HepG2 (cell line): ENCODE data around the gene MYL11. TPM values are rescaled to one million over a fixed set of nuclear protein-coding genes. Genes with fewer than 3 reads are reported as not detected.

ENCODE experiments used
- ELF4 ChIP-seq: sonication (generic); formaldehyde crosslinking; IDR thresholded peaks from 2 replicates; pipeline ENCODE4 v1.5.0; 2020; ENCODE audit warnings: missing genetic modification reagents, mild to moderate bottlenecking, moderate library complexity, borderline replicate concordance
- JUNB ChIP-seq: sonication (generic); formaldehyde crosslinking; IDR thresholded peaks from 2 replicates; pipeline ENCODE4 v1.8.0; 2022; ENCODE audit warnings: missing genetic modification reagents, mild to moderate bottlenecking, borderline replicate concordance
- KLF12 ChIP-seq: sonication (generic); formaldehyde crosslinking; IDR thresholded peaks from 2 replicates; pipeline ENCODE4 v1.4.0; 2020; ENCODE audit warnings: missing genetic modification reagents, borderline replicate concordance
- MAFK ChIP-seq, 2 experiments: IDR thresholded peaks in 1 of 2; conservative IDR thresholded peaks in 1 of 2; 2 replicates each; pipeline ENCODE4 v1.6.1; 2011; ENCODE audit warnings: improper control_type of control experiment in 2 of 2, low read length in 2 of 2
- REPIN1 ChIP-seq: sonication (generic); formaldehyde crosslinking; IDR thresholded peaks from 2 replicates; pipeline ENCODE4 v1.8.0; 2022; ENCODE audit warnings: missing genetic modification reagents, low read depth, mild to moderate bottlenecking, borderline replicate concordance
- XBP1 ChIP-seq: sonication (generic); formaldehyde crosslinking; IDR thresholded peaks from 2 replicates; pipeline ENCODE4 v1.5.0; 2020; ENCODE audit warnings: missing genetic modification reagents
- ZFX ChIP-seq: sonication (generic); formaldehyde crosslinking; IDR thresholded peaks from 2 replicates; pipeline ENCODE4 v1.4.0; 2020; ENCODE audit warnings: mild to moderate bottlenecking, low read depth, missing genetic modification reagents, moderate library complexity
- ZNF274 ChIP-seq: sonication (generic); formaldehyde crosslinking; IDR thresholded peaks from 2 replicates; pipeline ENCODE4 v1.5.1; 2020; ENCODE audit warnings: mild to moderate bottlenecking, missing genetic modification reagents
- ZNF350 ChIP-seq: sonication (generic); formaldehyde crosslinking; IDR thresholded peaks from 2 replicates; pipeline ENCODE4 v1.4.0; 2020; ENCODE audit warnings: mild to moderate bottlenecking, low read depth, missing genetic modification reagents, borderline replicate concordance
- ZNF354B ChIP-seq: sonication (generic); formaldehyde crosslinking; IDR thresholded peaks from 2 replicates; pipeline ENCODE4 v1.8.0; 2022; ENCODE audit warnings: mild to moderate bottlenecking, missing genetic modification reagents
- ZNF468 ChIP-seq: sonication (generic); formaldehyde crosslinking; IDR thresholded peaks from 2 replicates; pipeline ENCODE4 v1.8.0; 2022; ENCODE audit warnings: mild to moderate bottlenecking, moderate library complexity, missing genetic modification reagents
- ZNF557 ChIP-seq: sonication (generic); formaldehyde crosslinking; IDR thresholded peaks from 2 replicates; pipeline ENCODE4 v1.4.0; 2020; ENCODE audit warnings: missing genetic modification reagents
- polyA plus RNA-seq, 8 experiments: library from polyadenylated mRNA; depleted of rRNA in 3 of 8; stranded (reverse) in 7 of 8; unstranded in 1 of 8; fragments of >200 nt; fragmentation: Illumina TruSeq in 4 of 8; extraction: Trizol in 4 of 8; gene quantifications; 2 replicates each; pipeline versions ENCODE4 v1.2.1 to v1.2.3, GENCODE V29; 2011 to 2016; ENCODE audit warnings: low read depth in 4 of 8, missing spikeins in 1 of 8, mixed read lengths in 1 of 8; ENCODE audit not compliant: insufficient read depth in 1 of 8
- total RNA-seq, 5 experiments: library from RNA; depleted of rRNA; stranded (reverse); fragments of >200 nt; fragmentation: Illumina TruSeq; extraction: Trizol; gene quantifications; 2 replicates each; pipeline ENCODE4 v1.2.3, GENCODE V29; 2016; ENCODE audit warnings: low read depth in 1 of 5
- TF ChIP-seq, protein P1 (sequence below): sonication (generic); formaldehyde crosslinking; IDR thresholded peaks from 2 replicates; pipeline ENCODE4 v1.8.1; 2022; ENCODE audit warnings: mild to moderate bottlenecking, missing genetic modification reagents
- TF ChIP-seq, protein P2 (sequence below): sonication (generic); formaldehyde crosslinking; IDR thresholded peaks from 2 replicates; pipeline ENCODE4 v1.9.0; 2021; ENCODE audit warnings: missing genetic modification reagents, borderline replicate concordance
- TF ChIP-seq, protein P3 (sequence below): IDR thresholded peaks from 2 replicates; pipeline ENCODE4 v1.6.1; 2018; ENCODE audit warnings: missing genetic modification reagents, mild to moderate bottlenecking, missing compliant biosample characterization
- TF ChIP-seq, protein P4 (sequence below): sonication (generic); formaldehyde crosslinking; IDR thresholded peaks from 2 replicates; pipeline ENCODE4 v1.4.0; 2020; ENCODE audit warnings: missing genetic modification reagents
- TF ChIP-seq, protein P5 (sequence below): sonication (generic); formaldehyde crosslinking; IDR thresholded peaks from 2 replicates; pipeline ENCODE4 v1.5.1; 2020; ENCODE audit warnings: missing genetic modification reagents, mild to moderate bottlenecking, borderline replicate concordance
- TF ChIP-seq, protein P6 (sequence below): sonication (generic); formaldehyde crosslinking; IDR thresholded peaks from 2 replicates; pipeline ENCODE4 v1.4.0; 2020; ENCODE audit warnings: mild to moderate bottlenecking, low read depth, missing genetic modification reagents

Gene MYL11
- total and polyA plus RNA-seq, 2 of the 13 experiments (the other 11 are each of a cell fraction or from before 2014, with no cell fraction given): not detected

DNA sequence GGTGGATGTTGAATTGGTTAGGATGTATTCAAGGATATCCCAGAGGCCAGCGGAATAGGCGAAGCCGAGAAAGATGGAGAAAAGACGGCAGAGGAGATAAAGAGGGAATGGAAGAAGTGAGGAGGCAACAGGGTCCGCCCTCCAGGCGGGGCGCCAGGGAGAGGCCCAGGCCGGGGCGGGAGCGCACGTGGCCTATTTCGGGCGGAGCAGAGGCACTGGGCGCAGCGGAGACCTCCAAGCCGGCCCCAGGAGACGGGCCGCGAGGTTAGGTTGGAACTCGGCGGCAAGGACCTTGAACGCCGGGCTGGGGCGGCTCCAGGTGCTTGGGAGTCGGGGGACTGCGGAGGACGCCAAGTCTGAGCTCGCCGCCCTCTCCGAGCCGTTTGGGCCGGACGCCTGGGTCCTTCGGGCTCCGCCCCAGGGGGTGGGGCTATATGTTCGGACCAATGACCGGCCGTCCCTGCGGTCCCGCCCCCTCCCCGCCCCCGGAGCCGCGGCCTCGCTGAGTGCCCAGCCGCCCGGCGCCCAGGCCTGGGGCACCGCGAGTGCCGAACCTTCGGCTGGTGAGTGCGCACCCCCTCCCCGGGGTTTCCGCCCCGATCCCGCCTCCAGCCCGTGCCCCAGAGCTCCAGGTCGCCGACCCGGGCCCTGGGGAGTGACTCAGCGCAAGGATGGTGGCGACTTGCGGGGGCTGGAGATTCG is 32.7 kb downstream of the MYL11 start, which contains the start of gene ZNF771 (continued):
- TF ChIP-seq, protein P1, sequence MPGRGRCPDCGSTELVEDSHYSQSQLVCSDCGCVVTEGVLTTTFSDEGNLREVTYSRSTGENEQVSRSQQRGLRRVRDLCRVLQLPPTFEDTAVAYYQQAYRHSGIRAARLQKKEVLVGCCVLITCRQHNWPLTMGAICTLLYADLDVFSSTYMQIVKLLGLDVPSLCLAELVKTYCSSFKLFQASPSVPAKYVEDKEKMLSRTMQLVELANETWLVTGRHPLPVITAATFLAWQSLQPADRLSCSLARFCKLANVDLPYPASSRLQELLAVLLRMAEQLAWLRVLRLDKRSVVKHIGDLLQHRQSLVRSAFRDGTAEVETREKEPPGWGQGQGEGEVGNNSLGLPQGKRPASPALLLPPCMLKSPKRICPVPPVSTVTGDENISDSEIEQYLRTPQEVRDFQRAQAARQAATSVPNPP (CRISPR knock-in tag): 0 out of 2 replicates have a peak, but pooled peaks have one; percentile 50
- TF ChIP-seq KLF12 (0 out of 2 replicates have a peak, but pooled peaks have one; percentile 62), JUNB (CRISPR knock-in tag) (no peak), ZNF468 (no peak; the same call in 1 of the 2 replicates), ZNF354B (peak; percentile 89), REPIN1 (CRISPR knock-in tag) (peak; percentile 90; the same call in 1 of the 2 replicates), ELF4 (CRISPR knock-in tag) (0 out of 2 replicates have a peak, but pooled peaks have one; percentile 70), ZNF350 (CRISPR knock-in tag) (peak; percentile 90), ZNF557 (CRISPR knock-in tag) (no peak), ZFX (CRISPR knock-in tag) (peak; percentile 97), MAFK (conservative IDR thresholded peaks at IDR 0.05 in 1 of 2, IDR thresholded peaks at IDR 0.05 in 1 of 2; ENCODE audit: low read length in 2 of 2) (no peak), XBP1 (CRISPR knock-in tag) (no peak), ZNF274 (CRISPR knock-in tag) (peak; percentile 95)
- TF ChIP-seq, protein P2, sequence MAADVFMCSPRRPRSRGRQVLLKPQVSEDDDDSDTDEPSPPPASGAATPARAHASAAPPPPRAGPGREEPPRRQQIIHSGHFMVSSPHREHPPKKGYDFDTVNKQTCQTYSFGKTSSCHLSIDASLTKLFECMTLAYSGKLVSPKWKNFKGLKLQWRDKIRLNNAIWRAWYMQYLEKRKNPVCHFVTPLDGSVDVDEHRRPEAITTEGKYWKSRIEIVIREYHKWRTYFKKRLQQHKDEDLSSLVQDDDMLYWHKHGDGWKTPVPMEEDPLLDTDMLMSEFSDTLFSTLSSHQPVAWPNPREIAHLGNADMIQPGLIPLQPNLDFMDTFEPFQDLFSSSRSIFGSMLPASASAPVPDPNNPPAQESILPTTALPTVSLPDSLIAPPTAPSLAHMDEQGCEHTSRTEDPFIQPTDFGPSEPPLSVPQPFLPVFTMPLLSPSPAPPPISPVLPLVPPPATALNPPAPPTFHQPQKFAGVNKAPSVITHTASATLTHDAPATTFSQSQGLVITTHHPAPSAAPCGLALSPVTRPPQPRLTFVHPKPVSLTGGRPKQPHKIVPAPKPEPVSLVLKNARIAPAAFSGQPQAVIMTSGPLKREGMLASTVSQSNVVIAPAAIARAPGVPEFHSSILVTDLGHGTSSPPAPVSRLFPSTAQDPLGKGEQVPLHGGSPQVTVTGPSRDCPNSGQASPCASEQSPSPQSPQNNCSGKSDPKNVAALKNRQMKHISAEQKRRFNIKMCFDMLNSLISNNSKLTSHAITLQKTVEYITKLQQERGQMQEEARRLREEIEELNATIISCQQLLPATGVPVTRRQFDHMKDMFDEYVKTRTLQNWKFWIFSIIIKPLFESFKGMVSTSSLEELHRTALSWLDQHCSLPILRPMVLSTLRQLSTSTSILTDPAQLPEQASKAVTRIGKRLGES: no peak
- TF ChIP-seq, protein P3, sequence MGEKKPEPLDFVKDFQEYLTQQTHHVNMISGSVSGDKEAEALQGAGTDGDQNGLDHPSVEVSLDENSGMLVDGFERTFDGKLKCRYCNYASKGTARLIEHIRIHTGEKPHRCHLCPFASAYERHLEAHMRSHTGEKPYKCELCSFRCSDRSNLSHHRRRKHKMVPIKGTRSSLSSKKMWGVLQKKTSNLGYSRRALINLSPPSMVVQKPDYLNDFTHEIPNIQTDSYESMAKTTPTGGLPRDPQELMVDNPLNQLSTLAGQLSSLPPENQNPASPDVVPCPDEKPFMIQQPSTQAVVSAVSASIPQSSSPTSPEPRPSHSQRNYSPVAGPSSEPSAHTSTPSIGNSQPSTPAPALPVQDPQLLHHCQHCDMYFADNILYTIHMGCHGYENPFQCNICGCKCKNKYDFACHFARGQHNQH: peak; percentile 72; the same call in 1 of the 2 replicates
- TF ChIP-seq, protein P4, sequence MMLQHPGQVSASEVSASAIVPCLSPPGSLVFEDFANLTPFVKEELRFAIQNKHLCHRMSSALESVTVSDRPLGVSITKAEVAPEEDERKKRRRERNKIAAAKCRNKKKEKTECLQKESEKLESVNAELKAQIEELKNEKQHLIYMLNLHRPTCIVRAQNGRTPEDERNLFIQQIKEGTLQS (CRISPR knock-in tag): no peak; the same call in 1 of the 2 replicates
- TF ChIP-seq, protein P5, sequence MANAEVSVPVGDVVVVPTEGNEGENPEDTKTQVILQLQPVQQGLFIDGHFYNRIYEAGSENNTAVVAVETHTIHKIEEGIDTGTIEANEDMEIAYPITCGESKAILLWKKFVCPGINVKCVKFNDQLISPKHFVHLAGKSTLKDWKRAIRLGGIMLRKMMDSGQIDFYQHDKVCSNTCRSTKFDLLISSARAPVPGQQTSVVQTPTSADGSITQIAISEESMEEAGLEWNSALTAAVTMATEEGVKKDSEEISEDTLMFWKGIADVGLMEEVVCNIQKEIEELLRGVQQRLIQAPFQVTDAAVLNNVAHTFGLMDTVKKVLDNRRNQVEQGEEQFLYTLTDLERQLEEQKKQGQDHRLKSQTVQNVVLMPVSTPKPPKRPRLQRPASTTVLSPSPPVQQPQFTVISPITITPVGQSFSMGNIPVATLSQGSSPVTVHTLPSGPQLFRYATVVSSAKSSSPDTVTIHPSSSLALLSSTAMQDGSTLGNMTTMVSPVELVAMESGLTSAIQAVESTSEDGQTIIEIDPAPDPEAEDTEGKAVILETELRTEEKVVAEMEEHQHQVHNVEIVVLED (CRISPR knock-in tag): peak; percentile 64; the same call in 1 of the 2 replicates
- TF ChIP-seq, protein P6, sequence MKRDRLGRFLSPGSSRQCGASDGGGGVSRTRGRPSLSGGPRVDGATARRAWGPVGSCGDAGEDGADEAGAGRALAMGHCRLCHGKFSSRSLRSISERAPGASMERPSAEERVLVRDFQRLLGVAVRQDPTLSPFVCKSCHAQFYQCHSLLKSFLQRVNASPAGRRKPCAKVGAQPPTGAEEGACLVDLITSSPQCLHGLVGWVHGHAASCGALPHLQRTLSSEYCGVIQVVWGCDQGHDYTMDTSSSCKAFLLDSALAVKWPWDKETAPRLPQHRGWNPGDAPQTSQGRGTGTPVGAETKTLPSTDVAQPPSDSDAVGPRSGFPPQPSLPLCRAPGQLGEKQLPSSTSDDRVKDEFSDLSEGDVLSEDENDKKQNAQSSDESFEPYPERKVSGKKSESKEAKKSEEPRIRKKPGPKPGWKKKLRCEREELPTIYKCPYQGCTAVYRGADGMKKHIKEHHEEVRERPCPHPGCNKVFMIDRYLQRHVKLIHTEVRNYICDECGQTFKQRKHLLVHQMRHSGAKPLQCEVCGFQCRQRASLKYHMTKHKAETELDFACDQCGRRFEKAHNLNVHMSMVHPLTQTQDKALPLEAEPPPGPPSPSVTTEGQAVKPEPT (CRISPR knock-in tag): no peak
